Calu3 (cell line): ENCODE data around the gene ELFN1. TPM values are rescaled to one million over a fixed set of nuclear protein-coding genes. Genes with fewer than 3 reads are reported as not detected.

Experiments
- BruUV-seq: library from RNA; stranded (reverse); fragments of 400-500 nt; replicated peaks from 2 replicates; lab custom pipeline; 2021; lab: Mats Ljungman, UMichigan
- CTCF ChIA-PET: fragments of 300-600 bp; sonication (Branson Sonifier 250); formaldehyde crosslinking; loops from one replicate; lab custom pipeline; 2022; ENCODE audit warnings: antibody characterized with exemption; lab: Charles Lee
- DNase-seq: peaks from one replicate; pipeline ENCODE4 v3.0.0; 2022
- H3K27ac Mint-ChIP-seq: one replicate; pipeline ENCODE4 v1.8.0; 2022; ENCODE audit warnings: mixed read lengths; ENCODE audit not compliant: unreplicated experiment
- H3K27me3 Mint-ChIP-seq: one replicate; pipeline ENCODE4 v1.8.0; 2022; ENCODE audit warnings: mixed read lengths; ENCODE audit not compliant: unreplicated experiment
- H3K36me3 Mint-ChIP-seq: one replicate; pipeline ENCODE4 v1.8.0; 2022; ENCODE audit warnings: mild to moderate bottlenecking, moderate library complexity, mixed read lengths; ENCODE audit not compliant: insufficient read depth, unreplicated experiment
- H3K4me1 Mint-ChIP-seq: one replicate; pipeline ENCODE4 v1.8.0; 2022; ENCODE audit warnings: mild to moderate bottlenecking, low read depth, mixed read lengths; ENCODE audit not compliant: unreplicated experiment
- H3K4me3 Mint-ChIP-seq: one replicate; pipeline ENCODE4 v1.8.0; 2022; ENCODE audit warnings: mild to moderate bottlenecking, low read depth, moderate library complexity, mixed read lengths; ENCODE audit not compliant: unreplicated experiment
- H3K9me3 Mint-ChIP-seq: one replicate; pipeline ENCODE4 v1.8.0; 2022; ENCODE audit warnings: low read depth, mixed read lengths; ENCODE audit not compliant: unreplicated experiment
- CTCF ChIP-seq: fragments of 200-600 bp; IDR thresholded peaks from one replicate; pipeline ENCODE4 v1.8.0; 2022; ENCODE audit warnings: antibody characterized with exemption; ENCODE audit not compliant: unreplicated experiment
- intact Hi-C: fragments of 100-400 bp; cut with micrococcal nuclease; formaldehyde crosslinking; loops from one replicate; pipeline ENCODE4 v1.10.0; 2022; ENCODE audit not compliant: unreplicated experiment
- total RNA-seq: library from RNA; stranded (reverse); gene quantifications from 2 replicates; pipeline ENCODE4 v1.2.3, GENCODE V29; 2022

ELFN1 gene
- total RNA-seq, 1 experiment from 2014 or later, result not detected

GRCh38 chr7:1719913-1720312 lies 49.8 kb downstream of the ELFN1 start:
- no peak for TF ChIP-seq CTCF
- no peak for DNase-seq
- H3K4me1 Mint-ChIP-seq, result peaks cover 22% of the 10 kb centered on the region
- no TSS peak for BruUV-seq
- peaks cover 8% of the 10 kb centered on the region for H3K36me3 Mint-ChIP-seq
- no peak overlapping the region for H3K4me3 Mint-ChIP-seq
- no peaks in the 10 kb centered on the region for H3K9me3 Mint-ChIP-seq
- no peak overlapping the region for H3K27ac Mint-ChIP-seq
- peaks cover 67% of the 10 kb centered on the region for H3K27me3 Mint-ChIP-seq
- intact Hi-C loops, result no loop called here
- CTCF ChIA-PET, result interaction anchor here (0.6 to 1.1 kb wide), 2 partner anchors 22 to 629 kb away, joined by 4 to 5 read pairs; no protein-coding TSS in a partner anchor

- Mint-ChIP-seq H3K27ac (no peak overlapping the region), H3K4me1 (peaks cover 19% of the 10 kb centered on the region), H3K4me3 (no peak overlapping the region), H3K27me3 (peaks cover 67% of the 10 kb centered on the region), H3K9me3 (no peaks in the 10 kb centered on the region), H3K36me3 (peaks cover 8% of the 10 kb centered on the region)
- CTCF ChIA-PET, result interaction anchor here (0.6 to 1.1 kb wide), 2 partner anchors 22 to 629 kb away, joined by 4 to 5 read pairs; no protein-coding TSS in a partner anchor
- no TSS peak for BruUV-seq
- intact Hi-C loops, result no loop called here
- TF ChIP-seq CTCF, result no peak
- DNase-seq, result no peak
These were observed 50.2 kb downstream of the ELFN1 start for GRCh38 chr7:1720326-1720725.

GRCh38 chr7:1721047-1721690 lies 51.1 kb downstream of the ELFN1 start:
- H3K4me1 Mint-ChIP-seq, result peaks cover 17% of the 10 kb centered on the region
- DNase-seq, result no peak
- no peaks in the 10 kb centered on the region for H3K9me3 Mint-ChIP-seq
- no peak overlapping the region for H3K27ac Mint-ChIP-seq
- peaks cover 67% of the 10 kb centered on the region for H3K27me3 Mint-ChIP-seq
- BruUV-seq, result no TSS peak
- H3K4me3 Mint-ChIP-seq, result no peak overlapping the region
- intact Hi-C loops, result no loop called here
- peaks cover 3% of the 10 kb centered on the region for H3K36me3 Mint-ChIP-seq
- CTCF ChIA-PET, result interaction anchor here (1.1 kb wide), 1 partner anchor 21 kb away, joined by 5 read pairs; no protein-coding TSS in a partner anchor
- no peak for TF ChIP-seq CTCF

- H3K27me3 Mint-ChIP-seq, result peaks cover 67% of the 10 kb centered on the region
- H3K27ac Mint-ChIP-seq, result no peak overlapping the region
- H3K4me1 Mint-ChIP-seq, result peaks cover 8% of the 10 kb centered on the region
- BruUV-seq, result no TSS peak
- CTCF ChIA-PET, result interaction anchor here (1.2 kb wide), 1 partner anchor 15 kb away, joined by 3 read pairs; no protein-coding TSS in a partner anchor
- TF ChIP-seq CTCF, result no peak
- no peak overlapping the region for H3K4me3 Mint-ChIP-seq
- intact Hi-C loops, result no loop called here
- no peak for DNase-seq
- H3K36me3 Mint-ChIP-seq, result no peaks in the 10 kb centered on the region
- no peaks in the 10 kb centered on the region for H3K9me3 Mint-ChIP-seq
These were observed 53.2 kb downstream of the ELFN1 start for GRCh38 chr7:1723254-1723653.
